HepG2 (cell line): ENCODE measurements around the gene TTC4. TPM values are rescaled to one million over a fixed set of nuclear protein-coding genes. Genes with fewer than 3 reads are reported as not detected.

ENCODE experiments used
- ATAC-seq: fragments of 200-7000 bp; cut with Tn5 transposase; 3 replicates; pipeline ENCODE4 v1.9.1; 2020; ENCODE audit warnings: mild to moderate bottlenecking, moderate library complexity
- BruUV-seq: library from RNA; stranded (reverse); fragments of 400-500 nt; replicated peaks from 2 replicates; lab custom pipeline; 2021; lab: Mats Ljungman, UMichigan
- CTCF ChIA-PET: fragments of 300-600 bp; formaldehyde crosslinking; extraction: SDS; loops from one replicate; lab custom pipeline; 2021; ENCODE audit warnings: low total read pairs, inconsistent platforms, low intra/inter-chr PET ratio; lab: Yijun Ruan, JAX
- POLR2A ChIA-PET: fragments of 350-600 bp; sonication (Branson Sonifier 250); formaldehyde crosslinking; loops from one replicate; lab custom pipeline; 2020; ENCODE audit warnings: antibody characterized with exemption, inconsistent platforms; lab: Yijun Ruan, JAX
- DNase-seq: peaks from one replicate; pipeline ENCODE4 v3.0.0-alpha.2; 2015; ENCODE audit warnings: low spot score
- FAIRE-seq: peaks from 3 replicates; lab custom pipeline; 2011; peaks lifted over from hg19 to GRCh38; lab: Jason Lieb, UNC
- H2AFZ ChIP-seq: one replicate; pipeline ENCODE4 v1.6.1; 2011; ENCODE audit warnings: low read length, inconsistent platforms
- H3K27ac ChIP-seq: fragments of 300-600 bp; 3 replicates; pipeline ENCODE4 v1.8.0; 2011; ENCODE audit warnings: mixed run types, mild to moderate bottlenecking, mixed read lengths, low read length, inconsistent platforms; ENCODE audit not compliant: insufficient read depth; ENCODE audit errors: extremely low read length
- H3K27me3 ChIP-seq, 2 experiments: fragments of 200-600 bp in 1 of 2; 2 replicates in 1 of 2; 3 replicates in 1 of 2; pipeline versions ENCODE4 v1.6.0 to v1.8.0; 2011; ENCODE audit warnings: low read length in 2 of 2, mild to moderate bottlenecking in 2 of 2, moderate library complexity in 2 of 2, inconsistent platforms in 1 of 2; ENCODE audit not compliant: insufficient read depth in 2 of 2, control insufficient read depth in 1 of 2
- H3K36me3 ChIP-seq, 2 experiments: fragments of 200-600 bp in 1 of 2; replicated peaks in 1 of 2; 2 replicates in 1 of 2; 3 replicates in 1 of 2; pipeline versions ENCODE4 v1.5.1 to v1.8.0; 2011; ENCODE audit warnings: low read length in 2 of 2, inconsistent platforms in 1 of 2; ENCODE audit not compliant: insufficient read depth in 2 of 2, control insufficient read depth in 1 of 2
- H3K4me1 ChIP-seq: 2 replicates; pipeline ENCODE4 v1.5.1; 2012; ENCODE audit warnings: low read length, inconsistent platforms; ENCODE audit not compliant: insufficient read depth
- H3K4me2 ChIP-seq: 2 replicates; pipeline ENCODE4 v1.6.0; 2011; ENCODE audit warnings: low read depth, low read length, inconsistent platforms
- H3K4me3 ChIP-seq, 3 experiments: fragments of 200-600 bp in 1 of 3; sonication (generic), shearing (Covaris generic) in 1 of 3; replicated peaks in 1 of 3; 2 replicates each; pipeline ENCODE4 v1.5.1; 2011 to 2016; ENCODE audit warnings: low read length in 3 of 3, inconsistent platforms in 2 of 3, low read depth in 2 of 3, mild to moderate bottlenecking in 2 of 3, control low read depth in 1 of 3, mixed read lengths in 1 of 3; ENCODE audit not compliant: insufficient read depth in 1 of 3
- H3K79me2 ChIP-seq: one replicate; pipeline ENCODE4 v1.6.1; 2011; ENCODE audit warnings: low read length, inconsistent platforms; ENCODE audit not compliant: insufficient read depth
- H3K9ac ChIP-seq: 2 replicates; pipeline ENCODE4 v1.6.0; 2011; ENCODE audit warnings: mild to moderate bottlenecking, low read depth, low read length, inconsistent platforms; ENCODE audit not compliant: insufficient read depth
- H3K9me3 ChIP-seq: 2 replicates; pipeline ENCODE4 v1.5.1; 2012; ENCODE audit warnings: mild to moderate bottlenecking, low read length
- H4K20me1 ChIP-seq: 2 replicates; pipeline ENCODE4 v1.6.0; 2011; ENCODE audit warnings: inconsistent platforms, mild to moderate bottlenecking, low read length, moderate library complexity; ENCODE audit not compliant: insufficient read depth
- ATF5 ChIP-seq: sonication (generic); formaldehyde crosslinking; IDR thresholded peaks from 2 replicates; pipeline ENCODE4 v1.4.0; 2020; ENCODE audit warnings: mild to moderate bottlenecking, low read depth, missing genetic modification reagents
- ELK4 ChIP-seq: sonication (generic); formaldehyde crosslinking; IDR thresholded peaks from 2 replicates; pipeline ENCODE4 v1.9.0; 2021; ENCODE audit warnings: missing genetic modification reagents, borderline replicate concordance
- MAFG ChIP-seq: sonication (generic); formaldehyde crosslinking; IDR thresholded peaks from 2 replicates; pipeline ENCODE4 v1.5.1; 2020; ENCODE audit warnings: mild to moderate bottlenecking, missing genetic modification reagents
- NRL ChIP-seq: sonication (generic); formaldehyde crosslinking; IDR thresholded peaks from 2 replicates; pipeline ENCODE4 v1.5.0; 2020; ENCODE audit warnings: missing genetic modification reagents, mild to moderate bottlenecking, moderate library complexity, borderline replicate concordance
- SNRNP70 ChIP-seq: fragments of 200-400 bp; formaldehyde crosslinking; IDR thresholded peaks from 2 replicates; pipeline ENCODE4 v1.6.1; 2017; ENCODE audit warnings: mild to moderate bottlenecking, low read depth, low read length, moderate library complexity
- ZBTB43 ChIP-seq: sonication (generic); formaldehyde crosslinking; conservative IDR thresholded peaks from 2 replicates; pipeline ENCODE4 v1.4.0; 2020; ENCODE audit warnings: missing genetic modification reagents
- ZMAT5 ChIP-seq: sonication (generic); formaldehyde crosslinking; IDR thresholded peaks from 2 replicates; pipeline ENCODE4 v1.5.0; 2020; ENCODE audit warnings: mild to moderate bottlenecking, low read depth, missing genetic modification reagents, borderline replicate concordance
- ZNF251 ChIP-seq: sonication (generic); formaldehyde crosslinking; IDR thresholded peaks from 2 replicates; pipeline ENCODE4 v1.9.0; 2021; ENCODE audit warnings: mild to moderate bottlenecking, missing genetic modification reagents
- ZNF468 ChIP-seq: sonication (generic); formaldehyde crosslinking; IDR thresholded peaks from 2 replicates; pipeline ENCODE4 v1.8.0; 2022; ENCODE audit warnings: mild to moderate bottlenecking, moderate library complexity, missing genetic modification reagents
- in situ Hi-C: cut with HindIII; loops from 2 replicates; pipeline ENCODE4 v1.10.0; 2017; ENCODE audit warnings: low pct_unique_long_range_greater_than_20kb; ENCODE audit not compliant: extremely low pct_ligation_motif_present
- intact Hi-C: fragments of 100-400 bp; cut with micrococcal nuclease; formaldehyde crosslinking; loops from one replicate; pipeline ENCODE4 v1.10.0; 2022; ENCODE audit not compliant: unreplicated experiment
- polyA plus RNA-seq, 8 experiments: library from polyadenylated mRNA; depleted of rRNA in 3 of 8; stranded (reverse) in 7 of 8; unstranded in 1 of 8; fragments of >200 nt; fragmentation: Illumina TruSeq in 4 of 8; extraction: Trizol in 4 of 8; gene quantifications; 2 replicates each; pipeline versions ENCODE4 v1.2.1 to v1.2.3, GENCODE V29; 2011 to 2016; ENCODE audit warnings: low read depth in 4 of 8, missing spikeins in 1 of 8, mixed read lengths in 1 of 8; ENCODE audit not compliant: insufficient read depth in 1 of 8
- total RNA-seq, 5 experiments: library from RNA; depleted of rRNA; stranded (reverse); fragments of >200 nt; fragmentation: Illumina TruSeq; extraction: Trizol; gene quantifications; 2 replicates each; pipeline ENCODE4 v1.2.3, GENCODE V29; 2016; ENCODE audit warnings: low read depth in 1 of 5

TTC4 gene
- total and polyA plus RNA-seq, 2 of the 13 experiments (the other 11 are each of a cell fraction or from before 2014, with no cell fraction given) = 13.1 to 24.7 TPM

- CTCF ChIA-PET = no interaction called here
- POLR2A ChIA-PET = no interaction called here
Observed at GRCh38 chr1:54721719-54722118, 6.1 kb downstream of the TTC4 start.

More at GRCh38 chr1:54721719-54722118, 6.1 kb downstream of the TTC4 start:
- Histone ChIP-seq H3K27me3 (no peaks in the 10 kb centered on the region), H3K9me3 (no peaks in the 10 kb centered on the region), H3K4me3 (no peak overlapping the region), H3K36me3 (peaks cover 10 to 67% of the 10 kb centered on the region in 2 experiments), H3K27ac (no peak overlapping the region), H2AFZ (no peak overlapping the region), H3K79me2 (peaks cover 11% of the 10 kb centered on the region), H3K4me1 (peaks cover 33% of the 10 kb centered on the region), H3K4me2 (no peak overlapping the region), H4K20me1 (no peaks in the 10 kb centered on the region), H3K9ac (no peak overlapping the region)
- no TSS peak for BruUV-seq
- intact Hi-C loops (no loop called here), in situ Hi-C loops (no loop called here)
- ATAC-seq = no peak
- DNase-seq = no peak
- no peak for FAIRE-seq
- TF ChIP-seq ELK4 = no peak
- no peak for TF ChIP-seq SNRNP70
- no peak for TF ChIP-seq ZNF468 (CRISPR knock-in tag)
- TF ChIP-seq ZMAT5 = no peak
- no peak for TF ChIP-seq ZNF251 (CRISPR knock-in tag)
- TF ChIP-seq MAFG (CRISPR knock-in tag) = no peak
- TF ChIP-seq ATF5 (CRISPR knock-in tag) = no peak
- no peak for TF ChIP-seq NRL
- TF ChIP-seq ZBTB43 (CRISPR knock-in tag) = no peak
